Measurements from ENCODE around the gene NCBP1.
"Not testable (repeated sequence)": the region's sequence is repeated elsewhere in the genome, so short reads cannot be mapped to it uniquely, and the experiment has no call there.

The NCBP1 gene

DNA sequence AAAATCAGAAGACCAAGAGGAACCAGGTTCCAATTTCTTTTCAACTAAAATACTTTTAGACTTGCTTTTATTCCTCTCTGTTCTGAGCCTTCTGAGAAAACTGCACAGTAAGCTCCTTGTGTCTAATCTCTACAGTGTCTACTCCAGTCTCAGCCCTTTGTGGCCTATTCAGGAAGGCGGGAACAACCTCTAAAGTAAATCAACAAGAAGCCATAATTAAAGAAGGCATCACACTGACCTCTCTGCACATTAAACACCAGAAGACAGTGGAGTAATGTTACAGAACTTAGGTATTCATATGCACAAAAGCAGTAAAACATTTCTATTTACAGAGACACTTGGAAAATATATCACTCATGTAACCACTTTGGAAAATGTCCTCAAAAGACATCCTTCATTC lies 48.6 kb downstream of the NCBP1 start:
- DNase-seq = no peak

DNA sequence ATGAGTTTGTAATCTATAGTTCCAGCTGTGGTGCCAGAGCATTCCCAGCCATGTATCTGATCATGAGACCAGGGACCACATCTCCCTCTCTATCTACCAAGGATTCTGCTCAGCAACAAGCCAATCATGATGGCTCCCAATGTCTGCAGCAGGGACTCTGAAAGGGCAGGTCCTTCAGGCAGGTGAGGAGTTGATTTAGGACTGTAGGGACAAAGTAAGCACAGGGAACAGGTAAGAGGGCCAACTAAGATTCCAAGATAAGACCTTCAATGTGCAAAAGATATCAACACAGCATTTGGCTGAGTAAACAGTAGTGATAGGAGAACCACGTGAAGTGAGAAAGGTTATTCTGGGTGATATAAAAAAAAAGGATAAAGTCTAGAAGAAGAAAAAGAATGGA lies 55.0 kb downstream of the NCBP1 start:
- DNase-seq = no peak

DNA sequence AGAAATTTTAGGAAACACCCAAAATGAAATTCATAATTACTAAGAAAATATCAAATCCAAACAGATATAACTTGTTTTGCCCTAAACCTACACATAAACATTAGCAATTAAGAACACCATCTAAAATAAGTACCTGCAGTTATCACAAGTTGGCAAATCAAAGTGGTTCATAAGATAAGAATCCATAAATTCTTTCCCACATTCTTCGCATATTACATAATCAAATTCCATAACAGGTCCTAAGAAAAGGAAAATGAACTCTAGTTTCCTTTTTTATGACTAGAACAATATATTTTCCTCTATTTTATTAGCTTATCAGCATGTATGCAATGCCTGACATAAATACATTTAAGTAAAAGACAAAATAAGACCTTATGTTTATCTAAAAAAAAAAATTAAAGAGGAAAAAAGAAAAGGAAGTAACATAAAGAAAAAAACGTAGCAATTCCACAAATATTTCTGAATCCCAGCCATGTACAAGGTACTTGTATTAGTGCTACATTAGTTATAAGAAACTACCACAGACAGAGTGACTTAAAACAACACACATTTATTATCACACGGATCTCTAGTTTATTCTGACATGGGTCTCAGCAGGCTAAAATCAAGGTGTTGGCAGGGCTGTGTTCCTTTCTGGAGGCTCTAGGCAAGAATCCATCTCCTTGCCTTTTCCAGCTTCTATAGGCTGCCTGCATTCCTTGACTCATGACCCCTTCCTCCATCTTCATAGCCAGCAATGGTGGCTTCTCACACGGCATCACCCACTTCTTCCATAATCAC lies 56.0 kb downstream of the NCBP1 start:
- DNase-seq = no peak

DNA sequence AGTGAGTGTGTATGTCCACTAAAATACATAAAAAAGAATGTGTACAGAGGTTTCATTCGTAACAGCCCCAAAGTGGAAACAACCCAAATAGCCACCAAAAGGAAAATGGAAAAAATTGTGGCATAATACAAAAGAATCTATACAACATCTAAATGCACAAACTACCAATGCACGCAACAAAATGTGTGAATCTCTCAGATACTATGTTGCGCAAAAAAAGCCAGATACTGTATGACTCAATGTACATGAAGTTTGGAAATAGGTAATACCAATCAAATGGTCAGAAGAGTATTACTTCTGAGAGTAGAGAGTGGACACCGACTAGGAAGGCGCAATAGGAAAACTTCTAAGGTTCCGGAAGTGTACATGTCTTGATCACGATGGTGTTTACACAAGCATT lies 61.1 kb downstream of the NCBP1 start:
- no peak for DNase-seq

DNA sequence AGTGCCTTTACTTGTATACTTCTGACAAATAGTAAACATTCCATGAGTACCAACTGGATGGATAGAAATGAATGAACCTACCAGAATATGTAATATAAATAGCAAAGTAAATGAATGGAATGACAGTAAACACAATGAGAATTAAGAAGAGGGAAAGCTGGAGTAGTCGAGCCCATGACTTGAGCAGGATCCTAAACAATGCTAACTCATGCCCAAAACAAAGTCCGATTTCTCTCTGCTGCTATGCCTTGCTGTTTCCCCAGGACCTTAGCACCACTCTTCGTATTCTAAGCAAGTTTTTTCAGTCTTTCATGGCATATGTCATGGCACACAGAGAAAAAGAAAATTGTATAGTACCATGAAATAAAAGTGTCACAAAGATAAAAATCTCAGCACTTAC lies 61.8 kb downstream of the NCBP1 start:
- DNase-seq = no peak

DNA sequence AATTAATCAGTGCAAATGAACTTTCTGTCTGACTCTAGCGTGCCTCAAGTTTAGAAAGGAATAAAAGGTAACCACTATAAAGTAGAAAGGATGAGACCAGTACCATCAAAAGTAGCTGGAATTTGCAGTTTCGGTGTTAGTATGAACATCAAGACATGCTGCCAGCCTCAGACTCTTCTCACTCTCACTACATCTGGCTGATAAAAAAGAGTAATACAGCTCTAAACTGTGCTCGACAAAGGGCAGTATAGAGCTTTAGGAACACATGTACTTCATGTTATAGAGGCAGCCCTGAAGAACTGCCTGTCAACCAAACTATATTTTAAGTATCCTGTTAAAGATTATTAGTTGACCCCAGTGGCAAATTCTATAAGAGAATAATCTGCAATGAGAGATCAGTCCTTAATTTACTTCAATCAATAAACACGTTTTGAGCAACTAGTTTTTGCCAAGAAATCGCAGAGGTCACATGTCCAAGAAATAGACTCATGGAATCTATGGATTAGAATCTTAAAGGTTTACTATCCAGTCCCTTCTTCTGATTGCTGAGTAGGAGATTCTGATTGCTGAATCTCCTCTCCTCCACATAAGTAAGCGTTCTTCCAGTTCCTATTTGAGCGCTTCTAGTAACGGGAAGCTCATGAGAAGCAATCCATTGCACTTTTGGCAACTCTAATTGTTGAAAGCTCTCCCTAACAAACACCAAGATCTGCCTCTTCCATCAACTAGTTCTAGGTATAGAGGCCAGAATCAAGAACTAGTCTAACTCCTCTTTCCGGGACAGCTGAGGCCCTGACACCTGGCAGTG lies 62.6 kb downstream of the NCBP1 start:
- no peak for DNase-seq

DNA sequence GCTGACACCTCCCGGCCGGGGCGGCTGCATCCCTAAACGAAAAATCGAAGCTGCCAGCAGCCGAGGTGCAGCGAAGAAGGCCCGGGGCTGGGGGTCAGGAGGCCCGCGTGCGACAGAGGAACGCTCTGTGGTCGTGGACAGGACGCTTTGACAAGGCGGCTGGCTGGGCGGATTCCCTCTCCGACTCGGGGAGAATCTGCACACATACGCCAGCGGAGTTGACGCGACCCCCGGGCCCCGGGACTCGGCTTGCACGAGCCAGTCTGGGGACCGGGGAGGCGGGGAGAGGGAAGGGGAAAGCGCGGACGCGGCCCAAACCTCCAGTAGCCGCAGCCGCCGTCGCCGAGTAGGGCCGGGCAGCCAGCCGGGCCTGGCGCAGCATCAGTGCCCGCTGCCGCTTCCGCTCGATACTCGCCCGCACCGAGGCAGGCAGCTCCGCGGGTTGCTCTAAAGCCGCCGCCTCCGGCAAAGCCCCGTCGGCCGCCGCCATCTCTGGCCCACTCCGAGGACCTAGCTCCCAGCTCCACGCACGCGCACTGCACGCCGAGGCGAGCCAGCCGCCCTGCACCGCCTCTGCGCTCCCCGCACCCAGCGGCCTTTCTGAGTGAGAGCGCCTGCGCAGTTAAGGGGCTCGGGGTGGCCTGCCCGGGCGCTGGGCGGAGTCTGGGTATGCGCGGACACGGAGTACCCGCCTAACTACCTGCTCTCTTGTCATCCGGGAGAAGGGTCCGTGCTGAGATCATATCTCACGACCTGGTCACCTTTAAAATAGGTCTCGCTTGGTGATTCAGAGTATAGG lies 63.4 kb downstream of the NCBP1 start, which contains the start of gene XPA:
Gene XPA, minus strand, starts transcription at position 538 of the 799 bp plus-strand sequence. Its CDS starts 48 bp downstream, at position 490.
- peak; percentile 95 for DNase-seq

DNA sequence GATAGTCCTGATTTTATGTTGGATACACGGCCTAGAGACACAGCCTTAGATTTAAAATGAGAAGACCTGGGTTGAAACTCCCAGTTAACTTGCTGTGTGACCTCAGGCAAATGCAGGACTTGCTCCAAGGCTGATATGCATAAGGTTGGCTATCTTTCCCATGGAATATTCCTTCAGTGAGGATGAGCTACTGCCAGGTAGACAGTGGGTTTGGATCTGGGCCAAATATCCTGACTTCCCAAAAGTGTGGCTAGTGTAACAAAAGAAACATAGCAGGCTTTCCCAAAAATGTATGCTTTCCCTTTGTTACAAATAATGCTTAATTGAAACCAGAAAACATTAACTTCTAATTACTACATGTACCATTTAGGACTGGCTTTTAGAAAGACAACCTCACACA lies 64.2 kb downstream of the NCBP1 start:
- no peak for DNase-seq

DNA sequence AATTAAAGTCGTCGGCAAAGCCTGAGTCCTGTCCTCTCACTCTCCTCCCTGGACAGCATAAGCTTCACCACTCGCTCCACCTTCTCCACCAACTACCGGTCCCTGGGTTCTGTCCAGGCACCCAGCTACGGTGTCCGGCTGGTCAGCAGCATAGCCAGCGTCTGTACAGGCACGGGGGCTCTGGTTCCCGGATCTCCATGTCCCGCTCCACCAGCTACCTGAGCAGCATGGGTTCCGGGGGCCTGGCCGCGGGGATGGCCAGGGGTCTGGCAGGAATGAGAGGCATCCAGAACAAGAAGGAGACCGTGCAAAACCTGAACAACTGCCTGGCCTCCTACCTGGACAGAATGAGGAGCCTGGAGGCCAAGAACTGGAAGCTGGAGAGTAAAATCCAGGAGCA lies 65.2 kb downstream of the NCBP1 start:
- DNase-seq = no peak

DNA sequence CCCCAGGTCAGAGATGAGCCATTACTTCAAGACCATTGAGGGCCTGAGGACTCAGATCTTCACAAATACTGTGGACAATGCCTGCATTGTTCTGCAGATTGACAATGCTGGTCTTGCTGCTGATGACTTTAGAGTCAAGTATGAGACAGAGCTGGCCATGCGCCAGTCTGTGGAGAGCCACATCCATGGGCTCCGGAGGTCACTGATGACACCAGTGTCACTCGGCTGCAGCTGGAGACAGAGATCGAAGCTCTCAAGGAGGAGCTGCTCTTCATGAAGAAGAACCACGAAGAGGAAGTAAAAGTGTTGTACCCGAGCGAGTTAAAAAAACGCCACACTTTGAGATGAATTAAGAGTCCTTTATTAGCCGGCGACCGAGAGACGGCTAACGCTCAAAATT lies 65.7 kb downstream of the NCBP1 start:
- not testable (repeated sequence) for DNase-seq

DNA sequence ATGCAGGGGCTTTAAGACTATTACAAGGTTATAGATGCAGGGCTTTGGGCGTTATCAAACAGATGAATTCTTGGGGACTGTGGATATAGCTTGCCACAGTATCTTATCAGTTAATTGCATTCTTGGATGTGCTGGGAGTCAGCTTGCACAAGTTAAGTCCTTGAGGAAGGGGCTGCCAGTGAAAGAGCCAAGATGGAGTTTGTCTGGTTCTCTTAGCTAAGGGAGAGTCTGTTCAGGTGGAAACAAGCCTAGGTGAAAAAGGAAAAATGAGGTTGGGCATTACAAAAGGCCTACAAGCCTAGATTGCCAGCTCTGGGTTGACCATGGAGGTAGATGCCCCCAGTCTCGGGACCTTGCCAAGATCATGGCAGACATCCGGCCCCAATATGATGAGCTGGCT lies 66.2 kb downstream of the NCBP1 start:
- DNase-seq = not testable (repeated sequence)

DNA sequence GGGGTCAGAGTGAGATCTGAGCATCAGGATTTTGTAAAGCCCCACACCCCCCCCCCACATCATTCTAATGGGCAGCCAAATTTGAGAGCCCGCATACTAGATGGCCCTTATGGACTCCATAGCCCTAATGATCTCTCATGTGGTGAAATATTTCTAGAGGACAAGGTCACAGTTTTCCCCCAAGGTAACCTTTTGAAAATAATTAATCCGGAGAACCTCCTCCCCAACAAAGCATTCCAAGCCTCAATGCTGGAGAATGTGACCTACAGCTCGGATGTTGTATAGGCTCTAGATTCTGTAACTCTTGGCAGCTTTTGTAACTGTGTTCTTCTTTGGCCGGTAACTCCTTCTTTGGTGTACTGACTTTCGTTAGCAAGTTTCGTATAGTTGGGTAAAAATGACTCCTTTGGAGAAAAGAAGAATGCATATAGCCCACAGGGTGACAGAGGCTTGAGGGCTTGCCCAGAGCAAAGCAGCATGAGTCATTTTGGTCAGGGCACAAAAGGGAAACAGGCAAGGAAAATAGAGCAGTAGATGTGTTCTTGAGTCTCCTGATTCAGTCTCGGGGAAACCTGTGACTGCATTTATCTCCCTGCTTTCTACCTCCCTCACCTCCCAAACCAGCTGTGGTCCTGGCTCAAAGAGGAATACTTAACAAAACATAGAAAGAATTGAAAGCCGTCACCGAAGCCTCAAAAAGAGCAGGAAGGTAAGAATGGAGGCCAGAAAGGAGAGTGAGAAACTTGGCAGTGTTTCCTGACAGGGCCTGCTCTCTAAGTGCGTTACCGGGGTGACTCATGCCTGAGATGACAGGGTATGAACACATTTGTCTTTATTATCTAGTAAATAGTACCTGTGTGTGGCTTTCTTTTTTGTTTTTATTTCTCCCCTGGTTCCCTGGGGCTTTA lies 70.1 kb downstream of the NCBP1 start:
- DNase-seq = peak; percentile 72

DNA sequence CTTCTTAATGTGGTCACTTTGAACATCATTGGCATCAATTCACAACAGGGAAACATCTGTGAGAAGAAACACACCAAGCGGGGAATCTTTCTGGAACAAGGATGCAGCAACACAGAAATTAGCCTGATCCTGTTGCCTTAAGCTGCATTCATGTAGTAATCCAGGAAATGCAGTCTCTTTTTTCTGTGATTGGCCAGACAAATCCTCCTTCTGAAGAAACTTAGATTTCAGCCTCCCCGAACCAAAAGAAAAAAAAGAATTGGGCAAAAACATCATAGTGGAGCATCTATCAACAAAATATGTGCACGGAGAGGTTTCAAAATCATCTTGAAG lies 70.7 kb downstream of the NCBP1 start:
- DNase-seq = no peak

DNA sequence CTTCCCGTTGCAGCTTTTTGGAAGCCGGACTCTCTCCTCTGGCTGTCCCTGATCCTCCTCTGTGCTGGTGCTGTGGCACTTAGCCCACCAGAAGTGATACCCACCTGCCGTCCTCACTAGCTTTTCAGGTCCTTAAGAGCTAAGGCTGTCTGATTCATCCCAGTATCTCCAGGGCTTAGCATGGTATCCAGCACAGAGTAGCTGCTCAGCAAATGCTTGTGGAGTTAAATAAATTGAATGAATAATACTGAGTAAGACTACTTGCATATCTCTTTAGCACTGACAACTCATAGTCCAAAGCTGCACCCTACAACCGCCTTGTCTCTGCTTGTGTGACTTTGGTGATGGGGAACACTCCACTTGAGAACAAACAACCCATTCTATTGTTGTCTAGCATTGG lies 71.2 kb downstream of the NCBP1 start:
- DNase-seq = no peak

DNA sequence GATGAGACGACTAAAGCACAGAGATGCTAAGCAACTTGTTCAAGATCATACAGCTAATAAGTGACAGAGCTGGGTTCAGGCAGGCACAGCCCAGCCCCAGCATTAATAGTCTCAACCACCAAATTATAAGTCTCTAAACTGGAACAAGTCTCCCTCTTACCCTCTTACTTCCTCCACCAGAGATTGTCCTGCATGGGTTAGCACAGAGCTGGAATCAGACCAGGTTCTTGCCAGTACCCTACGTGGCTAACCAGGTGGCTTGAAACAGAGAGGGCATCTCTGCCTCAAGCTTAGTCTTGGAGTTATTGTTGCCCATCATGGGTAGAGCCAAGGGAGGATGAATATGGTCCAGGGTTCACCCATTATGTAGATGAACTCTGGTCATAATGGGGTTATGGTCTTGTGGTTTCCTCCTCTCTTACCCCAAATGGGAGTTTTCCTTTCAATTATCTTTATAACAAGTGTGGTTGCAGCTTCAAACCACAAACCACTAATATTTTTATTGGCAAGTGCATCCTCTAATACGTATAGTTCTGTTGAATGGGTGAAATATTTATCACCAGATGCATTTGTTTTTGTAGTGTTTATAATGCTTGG lies 71.8 kb downstream of the NCBP1 start:
- no peak for DNase-seq

DNA sequence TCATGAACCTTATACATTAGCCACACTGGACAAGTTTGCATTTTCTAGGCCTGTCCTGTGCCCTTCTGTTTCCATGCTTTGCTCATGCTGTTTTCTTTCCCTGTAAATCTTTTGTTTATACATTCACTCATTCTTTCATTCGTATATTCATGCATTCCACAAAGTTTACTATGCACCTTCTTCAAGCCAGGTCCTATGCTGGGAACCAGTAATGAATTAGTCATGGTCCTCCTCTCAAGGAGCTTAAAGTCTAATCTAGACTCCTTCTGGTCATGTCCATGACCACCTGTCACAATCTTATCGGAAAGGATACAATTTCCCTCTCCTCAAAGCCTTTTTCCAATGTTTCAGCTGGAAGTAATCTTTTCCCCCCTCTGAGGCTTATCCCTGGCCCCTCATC lies 72.6 kb downstream of the NCBP1 start:
- no peak for DNase-seq

DNA sequence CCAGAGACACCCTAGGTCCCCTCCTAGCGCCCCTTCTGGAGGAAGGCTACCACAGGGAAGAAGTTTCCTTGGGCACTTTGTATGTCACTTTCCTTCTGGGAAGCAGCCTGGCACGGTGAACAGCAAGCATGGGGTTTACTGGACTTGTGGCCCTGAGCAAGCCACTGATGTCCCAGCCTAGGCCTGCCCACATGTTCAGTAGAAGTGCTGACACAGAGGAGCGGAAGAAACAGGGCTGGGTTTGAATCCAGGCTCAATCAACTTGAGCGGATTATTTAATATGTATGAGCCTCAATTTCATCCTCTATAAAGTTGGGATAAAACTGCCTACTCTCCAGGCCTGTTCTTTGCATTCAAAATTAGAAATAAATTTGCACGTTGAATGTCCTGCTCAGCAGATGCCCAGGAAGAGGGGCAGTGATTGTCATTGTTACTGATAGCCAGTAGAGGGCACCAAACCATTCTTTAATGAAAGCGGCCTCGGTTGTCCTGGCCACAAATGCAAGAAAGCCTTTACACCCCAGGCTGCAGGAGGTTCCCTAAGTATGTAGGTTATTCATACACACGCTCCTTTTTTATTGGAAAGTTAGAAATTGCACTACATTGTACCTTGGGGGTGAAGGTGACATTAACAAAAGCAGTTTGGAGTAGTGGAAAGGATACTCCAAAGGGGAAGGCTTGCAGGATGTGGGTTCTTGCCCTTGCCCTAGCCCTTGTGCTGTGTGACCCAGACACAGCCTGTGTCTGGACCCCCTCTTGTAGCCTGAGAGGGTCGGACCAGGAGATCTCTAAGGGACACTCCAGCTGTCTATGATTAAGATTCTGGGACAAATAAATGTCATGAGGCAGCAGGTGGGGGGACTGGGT lies 77.0 kb downstream of the NCBP1 start:
- peak; percentile 59 for DNase-seq

DNA sequence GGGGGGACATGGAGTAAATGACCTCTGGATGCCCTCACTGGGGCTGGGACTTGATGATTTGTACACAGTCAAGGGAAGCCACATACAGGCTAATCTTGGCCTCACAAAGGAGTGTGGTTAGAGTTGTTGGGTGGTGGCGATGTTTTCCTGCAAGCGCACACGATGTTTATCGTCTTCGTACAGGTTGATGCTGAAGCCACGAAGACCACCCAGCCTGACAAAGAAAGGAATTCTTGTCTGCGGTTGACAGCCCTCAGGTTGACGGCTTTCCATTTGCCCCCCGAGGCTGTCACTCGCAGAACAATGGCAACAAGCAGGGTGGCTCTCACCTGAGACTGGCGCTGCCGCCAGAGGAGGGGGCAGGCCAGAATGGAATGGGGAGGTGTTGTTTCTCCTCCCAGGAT lies 77.6 kb downstream of the NCBP1 start:
- DNase-seq = no peak

DNA sequence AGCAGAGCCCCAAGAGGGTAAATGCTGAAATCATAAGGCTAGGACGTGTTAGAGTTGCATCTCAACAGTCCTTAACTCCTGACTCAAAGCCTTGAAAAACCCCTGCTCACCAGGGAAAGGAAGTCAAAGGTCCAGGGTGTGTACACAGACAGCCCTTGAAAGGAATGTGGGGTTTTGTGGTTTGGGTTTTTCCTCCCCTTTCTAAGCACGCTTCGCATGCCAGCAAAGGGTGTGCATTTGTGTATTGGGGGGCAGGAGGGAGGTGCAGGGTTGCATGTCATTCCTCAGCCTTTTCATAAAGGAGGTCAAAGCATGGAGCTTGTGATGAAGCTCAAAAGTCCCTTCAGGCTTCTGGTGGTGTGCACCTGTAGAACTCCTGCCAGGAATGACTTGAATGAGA lies 80.8 kb downstream of the NCBP1 start:
- DNase-seq = no peak

DNA sequence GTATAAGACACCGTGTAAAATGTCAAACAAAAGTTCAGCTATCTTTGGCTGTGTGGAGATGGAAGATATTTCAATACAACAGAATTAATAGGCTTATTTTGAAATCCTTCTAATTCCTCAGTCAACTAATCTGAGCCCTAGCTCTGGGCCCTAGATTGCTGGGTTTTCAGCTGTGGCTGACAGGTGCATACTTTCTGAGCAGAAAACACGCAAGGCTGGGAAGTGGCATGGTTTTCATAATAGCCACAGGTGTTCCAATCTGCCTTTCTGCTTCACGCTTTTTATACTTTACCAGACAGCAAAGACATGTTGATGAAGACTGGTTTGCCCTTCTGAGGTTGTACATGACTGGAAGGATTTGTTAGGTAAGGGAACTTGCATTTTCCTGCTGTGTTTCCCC lies 84.2 kb downstream of the NCBP1 start:
- no peak for DNase-seq

DNA sequence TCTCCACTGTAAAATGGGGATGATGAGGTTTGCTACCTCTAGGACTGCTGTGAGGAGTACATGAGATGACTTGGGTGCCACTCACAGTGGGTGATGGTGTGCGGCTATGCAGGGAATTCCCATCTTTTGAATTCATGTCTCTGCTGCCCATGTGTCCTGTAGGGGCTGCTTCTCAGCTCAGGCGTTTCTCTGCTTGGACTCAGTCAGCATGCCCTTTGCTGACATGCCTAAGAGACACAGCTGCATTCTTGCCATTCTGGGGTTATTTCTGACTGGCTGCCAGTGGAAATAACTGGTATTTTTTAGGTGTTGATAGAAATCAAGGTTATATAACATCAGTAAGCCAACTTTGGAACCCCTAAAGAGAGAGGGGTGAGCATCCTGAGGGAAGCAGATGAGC lies 87.8 kb downstream of the NCBP1 start:
- no peak for DNase-seq

Data from COR-L47 (cell line).